DMS53 (cell line): ENCODE measurements around the gene CAPZB.

Source experiments
- DNase-seq: peaks from one replicate; lab custom pipeline; 2025; lab: John Stamatoyannopoulos, UW

Gene CAPZB

GRCh38 chr1:19429611-19430010, 55.7 kb downstream of the CAPZB start:
- no peak for DNase-seq

- DNase-seq, result peak; percentile 41
These were observed 58.1 kb downstream of the CAPZB start for GRCh38 chr1:19427087-19427781.

GRCh38 chr1:19426294-19427086, 58.8 kb downstream of the CAPZB start:
- DNase-seq, result peak; percentile 56

- peak; percentile 93 for DNase-seq
These were observed 59.6 kb downstream of the CAPZB start for GRCh38 chr1:19425646-19426239.

GRCh38 chr1:19424651-19425570, 60.4 kb downstream of the CAPZB start:
- DNase-seq, result peak; percentile 97

GRCh38 chr1:19423130-19423529, 62.2 kb downstream of the CAPZB start:
- DNase-seq, result no peak

GRCh38 chr1:19421365-19421764, 64.0 kb downstream of the CAPZB start:
- no peak for DNase-seq

GRCh38 chr1:19420606-19421005, 64.7 kb downstream of the CAPZB start:
- peak; percentile 82 for DNase-seq

GRCh38 chr1:19419691-19420090, 65.6 kb downstream of the CAPZB start:
- DNase-seq, result no peak

- no peak for DNase-seq
These were observed 66.8 kb downstream of the CAPZB start for GRCh38 chr1:19418503-19418971.

- peak; percentile 72 for DNase-seq
These were observed 68.3 kb downstream of the CAPZB start for GRCh38 chr1:19416921-19417470.

GRCh38 chr1:19416145-19416544, 69.2 kb downstream of the CAPZB start:
- no peak for DNase-seq

GRCh38 chr1:19414515-19415121, 70.7 kb downstream of the CAPZB start:
- no peak for DNase-seq

GRCh38 chr1:19413999-19414398, 71.3 kb downstream of the CAPZB start:
- peak; percentile 50 for DNase-seq

- DNase-seq, result peak; percentile 97
These were observed 72.7 kb downstream of the CAPZB start for GRCh38 chr1:19412654-19413053.

- peak; percentile 69 for DNase-seq
These were observed 73.7 kb downstream of the CAPZB start for GRCh38 chr1:19411612-19412011.

GRCh38 chr1:19410393-19410792, 74.9 kb downstream of the CAPZB start:
- peak; percentile 19 for DNase-seq

GRCh38 chr1:19409477-19410341, 75.6 kb downstream of the CAPZB start:
- no peak for DNase-seq

GRCh38 chr1:19407494-19408096, 77.7 kb downstream of the CAPZB start:
- DNase-seq, result no peak

- no peak for DNase-seq
These were observed 78.7 kb downstream of the CAPZB start for GRCh38 chr1:19406680-19407079.
